ENCODE data around the gene MAN1A1.

The MAN1A1 gene

DNA sequence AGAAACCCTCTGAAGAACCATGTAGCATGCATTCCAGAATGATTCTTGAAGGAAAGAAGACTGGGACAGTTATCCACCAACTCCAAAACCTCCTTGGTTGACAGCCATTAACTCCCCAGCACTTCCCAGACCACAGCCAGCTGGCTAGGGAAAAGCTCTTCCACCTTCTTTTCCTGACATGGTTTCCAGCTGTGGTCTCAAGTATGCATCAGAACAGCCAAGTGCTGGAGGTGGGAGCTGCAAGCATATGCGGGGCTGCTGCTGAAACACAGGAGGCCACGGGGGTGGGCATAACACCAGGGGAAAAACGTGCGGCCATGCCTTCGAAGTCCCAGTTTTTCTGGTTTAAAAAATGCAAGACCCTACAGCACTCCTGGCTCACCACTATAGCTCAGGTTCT is 163.1 kb downstream of the MAN1A1 start:
- in situ Hi-C loops (cut with MboI; ENCODE audit: low pct_unique_long_range_greater_than_20kb, low sequenced_read_pairs, unreplicated experiment), result no loop called here
- no peak for DNase-seq (ENCODE audit: low spot score)
- TF ChIP-seq, protein P1, sequence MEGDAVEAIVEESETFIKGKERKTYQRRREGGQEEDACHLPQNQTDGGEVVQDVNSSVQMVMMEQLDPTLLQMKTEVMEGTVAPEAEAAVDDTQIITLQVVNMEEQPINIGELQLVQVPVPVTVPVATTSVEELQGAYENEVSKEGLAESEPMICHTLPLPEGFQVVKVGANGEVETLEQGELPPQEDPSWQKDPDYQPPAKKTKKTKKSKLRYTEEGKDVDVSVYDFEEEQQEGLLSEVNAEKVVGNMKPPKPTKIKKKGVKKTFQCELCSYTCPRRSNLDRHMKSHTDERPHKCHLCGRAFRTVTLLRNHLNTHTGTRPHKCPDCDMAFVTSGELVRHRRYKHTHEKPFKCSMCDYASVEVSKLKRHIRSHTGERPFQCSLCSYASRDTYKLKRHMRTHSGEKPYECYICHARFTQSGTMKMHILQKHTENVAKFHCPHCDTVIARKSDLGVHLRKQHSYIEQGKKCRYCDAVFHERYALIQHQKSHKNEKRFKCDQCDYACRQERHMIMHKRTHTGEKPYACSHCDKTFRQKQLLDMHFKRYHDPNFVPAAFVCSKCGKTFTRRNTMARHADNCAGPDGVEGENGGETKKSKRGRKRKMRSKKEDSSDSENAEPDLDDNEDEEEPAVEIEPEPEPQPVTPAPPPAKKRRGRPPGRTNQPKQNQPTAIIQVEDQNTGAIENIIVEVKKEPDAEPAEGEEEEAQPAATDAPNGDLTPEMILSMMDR (IDR thresholded peaks at IDR 0.05; ENCODE audit: extremely low read depth, insufficient read depth, missing control alignments), result no peak

DNA sequence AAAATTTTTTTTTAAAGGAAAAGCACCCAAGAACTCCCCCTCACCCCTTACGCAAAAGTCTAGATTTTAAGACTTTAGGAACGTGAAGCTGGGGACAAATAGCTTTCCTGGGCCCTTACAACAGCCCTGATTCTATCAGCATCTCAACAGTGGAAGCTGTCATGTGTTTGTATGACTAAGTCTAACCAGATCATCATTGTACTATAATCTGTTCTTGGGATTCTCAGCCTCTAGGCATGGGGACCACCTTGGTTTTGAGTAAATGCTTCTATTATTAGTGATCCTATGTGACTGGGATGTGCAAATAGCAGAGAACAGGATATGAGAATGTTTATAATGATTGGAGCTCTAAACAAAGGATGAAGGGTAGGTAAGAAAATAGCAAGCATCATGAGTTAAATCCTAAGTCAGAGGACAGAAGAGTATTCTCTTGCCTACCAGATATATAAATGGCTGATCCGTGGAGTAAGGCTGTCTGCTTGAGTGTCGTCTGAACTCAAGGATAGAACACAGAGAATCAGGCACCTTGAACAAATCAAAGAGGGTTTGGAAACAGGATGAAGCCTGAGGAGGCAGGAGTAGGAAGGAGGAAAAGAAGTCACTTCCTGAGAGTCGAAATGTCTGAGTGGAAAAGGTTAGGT is 165.4 kb downstream of the MAN1A1 start:
- TF ChIP-seq, protein P1 (IDR thresholded peaks at IDR 0.05; ENCODE audit: extremely low read depth, insufficient read depth, missing control alignments), result no peak
- no peak for DNase-seq (ENCODE audit: low spot score)
- in situ Hi-C loops (cut with MboI; ENCODE audit: low pct_unique_long_range_greater_than_20kb, low sequenced_read_pairs, unreplicated experiment), result no loop called here

DNA sequence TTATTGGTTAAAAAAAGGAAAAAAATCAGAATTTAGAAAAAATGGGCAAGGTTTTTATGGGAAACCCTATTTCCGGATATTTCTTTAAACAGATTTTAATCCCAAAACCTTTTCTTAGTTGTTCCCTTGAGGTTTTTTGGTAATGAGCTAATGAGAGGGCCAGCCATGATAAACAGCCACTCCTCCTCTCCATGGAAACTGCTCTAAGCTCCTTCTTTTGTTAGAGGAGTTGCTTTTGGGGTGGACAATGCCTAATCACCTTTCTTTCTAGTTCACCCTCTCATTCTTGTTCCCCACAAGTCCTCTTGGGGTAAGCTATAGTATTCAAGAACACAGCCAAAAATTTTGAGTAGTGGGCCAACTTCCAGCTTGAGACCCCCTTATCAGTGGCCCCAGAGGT is 166.1 kb downstream of the MAN1A1 start:
- DNase-seq (ENCODE audit: low spot score), result no peak
- in situ Hi-C loops (cut with MboI; ENCODE audit: low pct_unique_long_range_greater_than_20kb, low sequenced_read_pairs, unreplicated experiment), result no loop called here
- TF ChIP-seq, protein P1 (IDR thresholded peaks at IDR 0.05; ENCODE audit: extremely low read depth, insufficient read depth, missing control alignments), result no peak

DNA sequence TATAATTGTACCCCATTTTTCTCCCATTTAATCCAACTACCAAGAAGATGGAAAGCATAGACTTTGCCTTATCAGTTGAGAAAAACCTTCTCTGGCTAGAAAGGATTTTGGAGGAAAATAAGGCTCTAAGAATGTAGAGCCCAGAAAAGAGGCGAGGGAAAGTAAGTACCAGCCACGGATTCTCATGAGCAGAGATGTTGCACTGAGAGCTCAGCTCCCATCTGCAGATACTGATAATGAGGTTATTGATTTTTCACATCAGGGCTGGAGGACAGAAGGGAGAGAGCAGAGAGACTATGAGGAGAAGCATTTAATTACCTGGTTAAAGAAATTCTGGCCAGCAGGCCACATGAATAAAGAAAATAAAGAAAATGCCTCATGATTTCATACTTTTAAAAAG is 166.7 kb downstream of the MAN1A1 start:
- DNase-seq (ENCODE audit: low spot score), result no peak
- TF ChIP-seq, protein P1 (IDR thresholded peaks at IDR 0.05; ENCODE audit: extremely low read depth, insufficient read depth, missing control alignments), result no peak
- in situ Hi-C loops (cut with MboI; ENCODE audit: low pct_unique_long_range_greater_than_20kb, low sequenced_read_pairs, unreplicated experiment), result no loop called here

DNA sequence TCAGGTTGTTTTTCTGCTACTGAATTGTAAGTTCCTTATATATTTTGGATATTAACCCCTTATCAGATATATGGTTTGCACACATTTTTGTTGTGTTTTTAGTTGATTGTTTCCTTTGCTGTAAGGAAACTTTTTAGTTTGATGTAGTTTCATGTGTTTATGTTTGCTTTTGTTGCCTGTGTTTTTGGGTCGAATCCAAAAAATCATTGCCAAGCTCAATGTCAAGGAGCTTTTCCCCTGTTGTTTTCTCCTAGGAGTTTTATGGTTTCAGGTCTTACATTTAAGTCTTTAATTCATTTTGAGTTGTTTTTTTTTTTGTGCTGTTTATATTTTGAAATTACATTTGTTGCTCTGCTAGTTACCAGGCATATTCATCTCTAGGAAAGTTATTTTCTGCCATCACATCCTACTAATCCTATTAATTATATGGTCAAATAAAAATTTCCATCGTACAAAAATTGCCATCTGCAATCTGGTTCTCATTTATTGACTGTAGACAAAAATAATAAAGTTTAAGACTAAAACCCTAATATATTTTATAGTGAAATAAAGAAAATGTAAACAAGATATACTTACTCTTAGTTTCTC is 167.3 kb downstream of the MAN1A1 start:
- in situ Hi-C loops (cut with MboI; ENCODE audit: low pct_unique_long_range_greater_than_20kb, low sequenced_read_pairs, unreplicated experiment), result no loop called here
- TF ChIP-seq, protein P1 (IDR thresholded peaks at IDR 0.05; ENCODE audit: extremely low read depth, insufficient read depth, missing control alignments), result no peak
- no peak for DNase-seq (ENCODE audit: low spot score)

DNA sequence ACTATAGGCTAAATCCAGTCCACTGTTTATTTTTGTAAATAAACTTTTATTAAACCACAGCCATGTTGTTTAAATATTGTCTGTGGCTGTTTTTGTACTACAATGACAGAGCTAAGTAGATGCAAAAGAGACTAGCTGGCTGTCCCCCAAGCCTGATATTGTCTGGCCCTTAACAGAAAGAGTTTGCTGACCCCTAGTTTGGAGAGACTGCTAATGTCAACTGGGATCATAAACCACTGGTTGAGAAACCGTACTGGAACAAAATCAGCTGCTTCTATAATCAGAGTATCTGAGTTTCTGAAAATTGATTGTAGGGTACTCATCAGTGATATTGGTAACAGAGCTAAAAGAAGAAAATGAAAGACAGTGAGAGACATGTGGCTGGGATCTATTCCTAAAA is 168.5 kb downstream of the MAN1A1 start:
- in situ Hi-C loops (cut with MboI; ENCODE audit: low pct_unique_long_range_greater_than_20kb, low sequenced_read_pairs, unreplicated experiment), result no loop called here
- DNase-seq (ENCODE audit: low spot score), result no peak
- TF ChIP-seq, protein P1 (IDR thresholded peaks at IDR 0.05; ENCODE audit: extremely low read depth, insufficient read depth, missing control alignments), result no peak
